ACHN (cell line): ENCODE data around the gene CLN3.
"Not testable (repeated sequence)": the region's sequence is repeated elsewhere in the genome, so short reads cannot be mapped to it uniquely, and the experiment has no call there.

Experiments
- DNase-seq: peaks from one replicate; pipeline ENCODE4 v3.0.0-alpha.2; 2015
- in situ Hi-C: cut with HindIII; loops from 2 replicates; pipeline ENCODE4 v1.10.0; 2017; ENCODE audit warnings: low sequenced_read_pairs, low pct_ligation_motif_present, low pct_unique_long_range_greater_than_20kb

CLN3 gene

DNA sequence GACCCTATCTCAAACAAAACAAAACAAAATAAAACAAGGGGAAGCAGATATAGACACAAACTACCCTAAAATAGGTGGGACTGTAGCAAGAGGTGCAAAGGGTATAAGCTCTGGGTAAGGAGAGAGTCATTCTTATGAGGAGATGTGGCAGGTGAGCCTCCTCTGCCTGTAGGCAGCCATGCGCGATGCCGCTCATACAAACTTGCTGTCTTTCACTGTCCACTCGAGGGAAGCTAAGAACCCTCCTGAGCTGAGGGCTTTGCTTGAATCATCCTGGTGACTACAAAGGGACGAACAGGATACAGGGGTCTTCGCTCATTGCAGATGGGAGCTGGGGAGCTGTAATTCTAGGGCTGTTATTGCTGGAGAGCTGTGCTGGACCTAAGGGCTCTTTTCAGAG, 29.6 kb upstream of the CLN3 start:
- no peak for DNase-seq
- in situ Hi-C loops = no loop called here

DNA sequence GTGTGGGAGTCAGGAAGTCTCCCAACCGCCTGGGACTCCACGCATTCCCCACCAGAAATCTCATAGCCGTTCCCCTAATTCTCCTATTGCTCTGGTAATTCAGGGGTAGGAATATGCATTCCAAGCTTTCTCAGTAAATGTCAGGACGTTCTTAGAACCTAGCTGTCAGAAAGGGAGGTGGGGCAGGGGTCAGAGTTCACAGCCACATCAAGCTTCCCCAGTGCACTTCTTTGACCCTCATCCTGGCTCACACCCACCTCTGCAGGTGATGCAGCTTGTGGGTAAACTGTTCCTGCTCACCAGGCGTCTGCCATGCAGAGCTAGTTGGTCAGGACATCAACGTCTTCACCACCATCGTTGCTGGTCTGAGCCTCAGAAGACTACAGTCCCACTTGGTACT, 28.8 kb upstream of the CLN3 start:
- in situ Hi-C loops = no loop called here
- no peak for DNase-seq

DNA sequence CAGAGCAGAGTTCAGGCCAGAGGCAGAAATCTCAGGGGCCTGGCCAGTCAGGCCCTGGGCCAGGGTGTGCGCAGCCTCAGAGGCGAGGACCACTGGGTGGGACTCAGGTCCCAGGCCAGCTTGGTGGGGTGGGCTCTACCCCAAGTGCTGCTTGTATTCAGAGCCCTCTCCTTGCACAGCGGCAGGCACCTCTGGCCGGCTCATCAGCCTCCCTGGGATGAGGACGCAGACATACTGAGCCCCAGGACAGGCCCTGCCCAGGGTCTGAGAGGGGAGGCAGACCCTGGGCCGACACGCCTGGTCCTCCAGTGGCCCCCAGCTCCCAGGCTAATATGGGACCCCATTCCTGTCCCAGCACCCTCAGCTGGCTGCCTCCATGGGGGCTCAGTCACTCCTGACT, 22.4 kb upstream of the CLN3 start:
- in situ Hi-C loops = no loop called here
- DNase-seq = no peak

DNA sequence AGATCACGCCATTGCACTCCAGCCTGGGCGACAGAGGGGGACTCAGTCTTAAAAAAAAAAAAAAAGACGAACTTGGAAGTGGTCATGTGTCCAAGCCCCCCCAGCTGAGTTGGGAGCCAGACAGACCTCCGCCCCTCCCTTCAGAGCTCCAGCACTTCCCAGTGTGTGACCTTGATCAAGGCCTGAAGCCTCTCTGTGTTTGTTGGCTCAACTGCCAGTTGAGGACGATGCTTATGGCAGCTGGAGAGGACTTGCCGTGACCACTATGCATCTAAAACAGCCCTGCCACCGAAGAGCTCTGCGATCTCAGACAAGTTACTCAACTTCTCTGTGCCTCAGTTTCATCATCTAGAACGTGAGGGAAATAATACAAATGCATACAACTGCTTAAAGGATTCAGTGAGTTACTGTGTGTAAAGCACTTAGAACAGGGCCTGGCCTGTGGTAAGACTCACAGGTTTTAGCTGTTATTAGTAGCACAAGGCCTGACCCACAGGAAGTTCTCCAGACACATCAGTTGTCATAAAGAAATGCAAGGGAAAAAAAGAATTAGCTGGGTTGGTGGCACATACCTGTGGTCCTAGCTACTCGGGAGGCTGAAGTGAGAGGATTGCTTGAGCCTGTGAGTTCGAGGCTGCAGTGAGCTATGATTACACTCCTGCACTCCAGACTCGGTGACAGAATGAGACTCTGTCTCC, 21.8 kb upstream of the CLN3 start:
- DNase-seq = no peak
- in situ Hi-C loops = no loop called here

DNA sequence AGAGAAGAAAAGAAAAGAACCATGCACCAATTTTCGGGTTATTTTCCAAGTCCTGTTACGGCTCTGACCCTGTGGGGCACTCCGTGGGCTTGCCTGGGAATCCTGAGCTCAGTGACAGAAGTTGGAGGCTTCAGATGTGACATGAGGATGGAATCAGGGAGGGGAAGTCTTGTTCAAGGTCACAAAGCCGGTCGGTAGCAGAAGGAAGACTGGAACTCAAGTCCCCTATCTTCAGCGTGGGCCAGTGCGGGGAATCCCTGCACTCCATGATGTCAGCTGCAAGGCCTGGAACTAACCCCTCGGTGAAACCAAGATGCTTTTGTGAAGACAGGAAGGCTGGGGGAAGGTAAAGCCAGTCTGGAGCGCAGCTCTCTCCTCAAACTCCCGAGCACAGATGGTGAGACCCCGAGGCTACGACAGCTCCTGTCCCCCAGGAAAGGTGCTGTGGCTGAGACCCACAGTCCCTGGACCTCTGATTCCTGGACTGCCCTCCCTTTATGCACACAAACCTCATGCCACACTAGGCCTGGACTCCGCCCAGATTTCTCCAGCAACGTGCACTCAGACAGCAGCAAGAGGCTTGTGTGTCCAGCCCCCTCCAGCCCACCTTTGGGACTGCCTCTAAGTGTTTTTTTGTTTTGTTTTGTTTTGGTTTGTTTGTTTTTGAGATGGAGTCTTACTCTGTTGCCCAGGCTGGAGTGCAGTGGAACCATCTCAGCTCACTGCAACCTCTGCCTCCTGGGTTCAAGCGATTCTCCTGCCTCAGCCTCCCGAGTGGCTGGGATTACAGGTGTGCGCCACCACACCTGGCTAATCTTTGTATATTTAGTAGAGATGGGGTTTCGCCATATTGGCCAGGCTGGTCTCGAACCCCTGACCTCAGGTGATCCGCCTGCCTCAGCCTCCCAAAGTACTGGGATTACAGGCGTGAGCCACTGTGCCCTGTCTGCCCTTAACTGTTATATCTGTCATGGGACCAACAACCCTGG, 20.2 kb upstream of the CLN3 start:
- no peak for DNase-seq
- in situ Hi-C loops = no loop called here

DNA sequence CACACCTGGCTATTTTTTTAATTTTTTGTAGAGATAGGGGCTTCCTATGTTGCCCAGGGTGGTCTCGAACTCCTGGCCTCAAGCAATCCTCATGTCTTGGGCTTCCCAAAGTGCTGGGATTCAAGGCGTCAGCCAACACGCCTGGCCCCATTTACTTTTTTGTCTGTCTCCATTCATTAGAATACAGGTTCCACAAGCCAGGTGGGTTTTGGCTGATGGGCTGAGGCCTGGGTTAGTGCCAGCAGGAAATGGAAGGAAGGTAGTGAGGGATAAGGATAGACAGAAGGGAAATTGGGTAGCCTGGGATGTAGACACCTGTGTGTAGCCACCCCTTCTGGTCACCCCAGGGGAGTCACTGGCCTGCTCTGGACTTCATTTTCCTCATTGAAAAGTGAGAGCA, 19.2 kb upstream of the CLN3 start:
- DNase-seq = no peak
- in situ Hi-C loops = no loop called here

DNA sequence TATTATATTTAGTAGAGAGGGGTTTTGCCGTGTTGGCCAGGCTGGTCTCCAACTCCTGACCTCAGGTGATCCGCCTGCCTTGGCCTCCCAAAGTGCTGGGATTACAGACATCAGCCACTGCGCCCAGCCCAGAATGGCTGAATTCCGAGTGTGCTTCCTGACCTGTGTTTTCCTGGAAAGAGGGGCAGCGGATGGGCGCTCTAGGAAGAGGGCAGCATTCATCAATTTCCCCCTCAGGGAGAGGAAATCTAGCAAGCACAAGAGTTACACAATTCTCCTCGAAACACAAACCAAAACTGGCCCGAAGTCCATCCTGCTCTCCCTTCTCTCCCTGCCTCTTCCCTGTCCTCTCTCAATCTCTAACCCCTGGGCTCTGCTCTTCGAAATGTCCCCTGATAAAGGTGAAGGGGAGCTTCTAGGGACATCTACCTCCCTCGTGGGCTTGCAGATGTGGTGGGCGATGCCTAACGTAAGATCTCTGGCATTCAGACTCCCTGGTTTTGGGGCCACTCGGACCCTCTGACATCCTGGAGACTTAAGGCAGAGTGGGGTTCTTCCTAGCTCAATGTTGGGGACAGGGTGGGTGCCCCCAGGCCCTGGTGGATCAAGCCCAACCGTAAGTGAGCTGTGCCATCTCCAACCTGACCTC, 13.7 kb upstream of the CLN3 start:
- DNase-seq = no peak
- in situ Hi-C loops = no loop called here

DNA sequence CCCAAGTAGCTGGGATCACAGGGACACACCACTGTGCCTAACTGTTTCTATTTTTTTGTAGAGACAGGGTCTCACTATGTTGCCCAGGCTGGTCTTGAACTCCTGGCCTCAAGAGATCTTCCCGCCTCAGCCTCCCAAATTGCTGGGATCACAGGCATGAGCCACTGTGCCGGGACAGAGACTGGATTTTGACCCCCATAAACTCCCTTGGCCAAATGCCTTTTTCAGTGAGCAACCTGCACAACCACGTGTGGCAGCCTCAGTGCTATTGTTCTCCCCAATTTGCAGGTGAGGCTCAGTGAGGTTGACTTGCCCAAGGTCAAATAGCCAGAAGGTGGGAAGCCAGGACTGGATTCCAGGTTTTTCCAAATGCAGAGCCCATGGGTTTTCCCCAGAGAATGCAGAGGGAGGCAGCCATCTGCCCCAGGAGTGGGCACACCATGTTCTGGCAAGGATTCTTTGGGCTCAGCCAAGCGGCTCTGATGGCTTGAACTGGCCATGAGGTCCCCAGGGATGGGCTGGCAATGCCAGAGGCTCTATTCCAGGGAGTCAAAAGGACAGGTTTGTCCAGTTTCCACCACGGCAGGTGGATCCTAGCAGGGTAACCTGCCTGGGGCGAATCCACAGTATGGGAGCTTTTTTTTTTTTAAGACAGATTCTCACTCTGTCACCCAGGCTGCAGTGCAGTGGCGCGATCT, 13.0 kb upstream of the CLN3 start:
- DNase-seq = peak; percentile 25
- in situ Hi-C loops = no loop called here

DNA sequence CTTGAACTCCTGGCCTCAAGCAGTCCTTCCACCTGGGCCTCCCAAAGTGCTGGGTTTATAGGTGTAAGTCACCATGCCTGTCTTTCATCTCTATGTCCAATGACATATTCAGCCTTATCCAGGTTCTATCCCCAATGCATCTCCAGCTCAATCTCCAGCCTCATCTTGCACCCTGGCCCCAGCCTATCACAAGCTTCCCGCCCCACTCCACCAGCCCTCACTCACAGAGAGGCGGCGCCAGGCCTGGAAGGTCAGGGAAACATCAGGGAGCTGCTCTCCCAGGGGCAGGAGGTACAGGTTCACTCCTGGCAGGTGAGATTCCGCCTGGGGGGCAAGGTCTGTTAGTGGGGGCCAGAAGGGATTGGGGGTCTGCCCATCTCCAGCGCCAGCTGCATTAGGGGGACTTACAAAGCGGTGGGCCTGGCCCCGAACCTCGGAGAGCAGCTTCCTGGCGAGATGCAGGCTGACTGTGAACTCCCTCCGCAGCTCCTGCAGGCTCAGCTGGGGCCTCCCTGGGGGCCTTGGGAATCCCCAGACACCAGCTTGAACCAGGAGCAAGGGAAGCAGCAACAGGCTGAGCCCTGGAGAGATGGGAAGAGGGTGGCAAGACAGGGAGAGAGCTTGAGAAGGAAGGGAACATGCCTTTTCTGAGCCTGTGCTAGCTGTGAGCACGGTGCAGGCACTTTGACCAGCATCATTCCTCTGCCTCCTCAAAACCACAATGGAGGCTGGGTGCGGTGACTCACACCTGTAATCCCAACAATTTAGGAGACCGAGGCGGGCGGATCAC, 11.8 kb upstream of the CLN3 start:
- DNase-seq = peak; percentile 19
- in situ Hi-C loops = no loop called here

DNA sequence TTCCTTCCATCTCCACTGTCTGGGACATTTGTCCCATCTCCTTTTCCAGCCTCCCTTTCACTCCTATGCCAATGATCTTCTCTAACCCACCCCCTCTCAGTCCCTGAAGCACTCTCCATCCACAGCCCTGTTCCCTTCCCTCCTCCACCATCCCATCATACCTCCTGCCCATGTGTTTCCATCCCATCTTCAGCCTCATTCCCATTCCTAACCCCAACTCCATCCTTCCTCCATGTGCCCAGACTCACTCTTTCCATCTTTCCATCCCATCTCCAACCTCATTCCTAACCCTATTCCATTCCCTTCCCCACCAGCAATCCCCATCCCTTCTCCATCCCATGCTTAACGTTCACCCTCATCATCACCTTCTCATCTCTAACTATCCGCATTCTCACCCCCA, 10.4 kb upstream of the CLN3 start:
- DNase-seq = no peak
- in situ Hi-C loops = no loop called here

DNA sequence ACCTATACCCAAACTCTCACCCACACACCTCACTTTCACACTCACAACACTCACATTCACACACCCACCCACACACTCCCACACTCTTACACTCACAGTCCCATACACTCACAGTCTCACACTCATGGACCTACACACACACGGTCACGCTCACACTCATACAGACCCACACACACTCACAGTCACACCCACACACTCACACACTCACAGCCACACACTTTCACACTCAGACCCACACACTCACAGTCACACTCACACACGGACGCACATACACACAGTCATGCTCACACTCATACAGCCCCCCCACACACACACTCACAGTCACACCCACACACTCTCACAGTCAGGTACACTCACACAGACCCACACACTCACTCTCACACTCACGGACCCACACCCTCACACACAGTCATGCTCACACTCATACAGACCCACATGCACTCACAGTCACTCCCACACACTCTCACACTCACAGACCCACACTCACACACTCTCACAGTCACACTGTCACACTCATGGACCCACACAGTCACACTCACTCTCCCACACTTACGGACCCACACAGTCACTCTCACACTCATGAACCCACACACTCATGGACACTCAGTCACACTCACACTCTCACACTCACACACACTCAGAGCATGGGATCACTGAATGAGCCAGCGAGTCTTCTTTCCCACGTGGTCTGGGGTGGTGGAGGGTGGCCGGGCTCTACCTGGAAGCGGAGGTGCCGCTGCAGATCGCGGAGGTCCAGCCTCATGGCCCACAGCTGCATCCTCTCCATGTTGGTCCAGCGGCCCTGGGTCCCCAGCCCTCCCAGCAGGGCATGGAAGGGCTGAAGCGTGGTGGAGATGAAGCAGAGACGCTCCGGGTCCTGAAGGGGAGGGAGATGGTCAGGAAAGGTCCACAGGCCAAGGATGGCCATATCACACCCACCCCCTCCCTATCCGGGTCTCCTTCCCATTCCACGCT, 9.7 kb upstream of the CLN3 start:
- no peak for DNase-seq
- in situ Hi-C loops = no loop called here

DNA sequence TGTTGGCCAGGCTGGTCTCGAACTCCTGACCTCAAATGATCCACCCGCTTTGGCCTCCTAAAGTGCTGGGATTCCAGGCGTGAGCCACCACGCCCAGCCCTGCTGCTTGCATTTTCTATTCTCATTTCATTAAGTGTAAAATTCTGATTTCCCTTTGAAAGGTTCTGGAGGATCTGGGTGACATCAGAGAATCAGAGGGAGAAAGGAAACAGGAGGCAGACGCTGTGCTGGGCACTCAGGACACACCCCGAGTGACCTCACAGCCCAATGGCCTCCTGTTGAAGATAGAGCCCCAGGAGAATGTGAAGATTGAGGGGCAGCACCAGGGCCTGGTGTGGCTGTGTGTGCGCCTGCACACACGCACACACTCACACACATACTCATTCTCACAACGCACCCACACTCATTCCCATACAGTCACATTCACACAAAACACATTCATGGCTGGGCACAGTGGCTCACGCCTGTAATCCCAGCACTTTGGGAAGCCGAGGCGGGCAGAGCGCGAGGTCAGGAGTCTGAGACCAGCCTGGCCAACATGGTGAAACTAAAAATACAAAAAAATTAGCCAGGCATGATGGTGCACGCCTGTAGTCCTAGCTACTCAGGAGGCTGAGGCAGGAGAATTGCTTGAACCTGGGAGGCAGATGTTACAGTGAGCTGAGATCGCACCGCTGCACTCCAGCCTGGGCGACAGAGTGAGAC, 8.8 kb upstream of the CLN3 start:
- in situ Hi-C loops, DNase-seq: not testable (repeated sequence)

DNA sequence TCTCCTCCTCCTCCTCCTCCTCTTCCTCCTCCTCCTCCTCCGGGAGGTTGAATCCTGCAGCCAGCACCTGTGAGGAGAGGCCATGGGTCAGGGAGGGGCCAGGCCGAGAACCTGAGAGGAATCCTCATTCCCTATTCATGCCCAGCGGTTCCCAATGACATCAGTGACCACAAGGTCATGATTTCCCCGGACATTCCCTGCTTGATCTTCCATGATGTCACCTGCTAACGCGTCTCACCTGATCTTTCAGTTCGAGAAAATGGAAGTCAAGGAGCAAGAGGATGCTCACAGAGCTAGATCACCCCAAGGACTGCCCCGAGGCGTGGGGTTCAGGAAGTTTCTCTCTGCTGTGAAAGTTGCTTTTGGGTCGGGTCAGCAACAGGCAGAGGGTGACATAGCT, 8.0 kb upstream of the CLN3 start:
- in situ Hi-C loops = no loop called here

DNA sequence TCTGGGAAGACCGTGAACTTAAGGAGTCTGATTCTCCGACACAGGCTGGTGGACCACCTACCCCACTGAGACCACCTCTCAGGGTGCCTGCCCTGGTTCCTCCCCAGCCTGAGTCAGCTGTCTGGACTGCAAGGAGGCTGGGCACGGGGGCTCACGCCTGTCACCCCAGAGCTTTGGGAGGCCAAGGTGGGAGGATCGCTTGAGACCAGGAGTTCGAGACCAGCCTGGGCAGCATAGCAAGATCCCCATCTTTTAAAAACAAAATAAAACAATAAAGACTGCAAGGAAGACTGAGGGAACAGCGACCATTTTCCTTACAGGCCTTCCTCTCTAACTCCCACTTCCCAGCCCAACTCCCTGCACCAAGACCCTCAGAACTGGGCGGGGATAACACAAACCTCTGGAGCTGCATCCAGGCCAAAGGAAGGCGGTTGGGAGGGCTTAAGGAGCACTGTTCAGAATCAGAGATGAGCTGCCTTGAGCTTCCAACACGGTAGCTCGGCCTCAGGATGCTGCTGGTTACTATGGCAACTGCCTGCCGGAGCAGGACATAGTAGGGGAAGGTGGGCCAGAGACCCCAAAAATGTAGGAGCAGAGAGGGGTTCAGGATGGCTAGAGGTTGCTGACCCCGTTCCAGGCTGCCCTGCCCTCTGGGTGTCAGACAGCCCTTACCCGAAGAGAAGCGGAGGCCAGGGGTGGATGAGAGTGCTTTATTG, 7.0 kb upstream of the CLN3 start:
- DNase-seq = no peak
- in situ Hi-C loops = no loop called here

More for the DNA sequence above, 8.0 kb upstream of the CLN3 start:
- DNase-seq = no peak

DNA sequence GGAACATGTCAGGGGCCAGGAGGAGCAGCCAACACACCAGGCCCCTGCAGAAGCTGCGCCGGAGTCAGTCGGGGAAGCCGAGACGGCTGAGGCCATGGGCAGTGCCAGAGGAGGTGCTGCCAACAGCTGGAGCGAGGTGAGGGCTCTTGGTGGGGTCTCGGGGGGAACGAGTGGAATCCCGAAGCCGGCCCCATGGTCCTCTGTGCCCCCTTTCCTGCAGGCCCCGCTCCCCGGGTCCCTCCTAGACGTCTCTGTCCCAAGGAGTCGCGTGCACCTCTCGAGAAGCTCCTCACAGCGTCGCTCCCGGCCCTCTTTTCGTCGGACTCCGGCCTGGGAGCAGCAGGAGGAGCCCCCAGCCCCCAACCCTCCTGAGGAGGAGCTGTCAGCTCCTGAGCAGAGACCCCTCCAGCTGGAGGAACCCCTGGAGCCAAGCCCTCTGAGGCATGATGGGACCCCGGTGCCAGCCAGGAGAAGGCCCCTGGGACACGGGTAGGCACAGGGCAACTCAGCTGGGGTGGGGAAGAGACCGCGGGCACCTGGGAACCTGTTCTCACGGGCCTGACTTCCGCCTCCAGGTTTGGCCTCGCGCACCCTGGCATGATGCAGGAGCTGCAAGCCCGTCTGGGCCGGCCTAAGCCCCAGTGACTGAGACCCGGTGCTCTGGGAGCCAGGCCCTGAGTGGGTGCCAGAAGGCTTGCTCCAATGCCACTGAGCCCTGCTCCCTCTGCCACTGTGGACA, 6.2 kb upstream of the CLN3 start:
- in situ Hi-C loops = no loop called here
- no peak for DNase-seq
